SJSA1 (cell line): ENCODE measurements around the gene GNG8. TPM values are rescaled to one million over a fixed set of nuclear protein-coding genes. Genes with fewer than 3 reads are reported as not detected.

Experiments
- DNase-seq, 2 experiments: peaks; one replicate each; pipeline ENCODE4 v3.0.0-alpha.2; 2015 to 2020; ENCODE audit warnings: low spot score in 2 of 2, low read depth in 1 of 2
- H3K27ac ChIP-seq: fragments of 250-450 bp; sonication (Bioruptor Pico); 2 replicates; pipeline ENCODE4 v1.5.1; 2020; ENCODE audit warnings: mild to moderate bottlenecking, moderate library complexity
- H3K27me3 ChIP-seq: fragments of 250-450 bp; sonication (Bioruptor Pico); replicated peaks from 2 replicates; pipeline ENCODE4 v1.5.1; 2020; ENCODE audit warnings: mild to moderate bottlenecking, moderate library complexity
- H3K36me3 ChIP-seq: fragments of 250-450 bp; sonication (Bioruptor Pico); 2 replicates; pipeline ENCODE4 v1.5.1; 2020; ENCODE audit warnings: mild to moderate bottlenecking
- H3K4me1 ChIP-seq: fragments of 250-450 bp; sonication (Bioruptor Pico); replicated peaks from 2 replicates; pipeline ENCODE4 v1.6.1; 2021; ENCODE audit warnings: mild to moderate bottlenecking
- H3K4me3 ChIP-seq: fragments of 250-450 bp; sonication (Bioruptor Pico); 2 replicates; pipeline ENCODE4 v1.5.1; 2020; ENCODE audit warnings: mild to moderate bottlenecking
- H3K9me3 ChIP-seq: fragments of 250-450 bp; sonication (Bioruptor Pico); replicated peaks from 2 replicates; pipeline ENCODE4 v1.5.1; 2020; ENCODE audit warnings: mild to moderate bottlenecking
- total RNA-seq: library from RNA; depleted of rRNA; stranded (reverse); fragments of >200 nt; shearing (Covaris generic); gene quantifications from 2 replicates; pipeline ENCODE4 v1.2.3, GENCODE V29; 2014

The GNG8 gene
- total RNA-seq, 1 experiment from 2014 or later: not detected

DNA sequence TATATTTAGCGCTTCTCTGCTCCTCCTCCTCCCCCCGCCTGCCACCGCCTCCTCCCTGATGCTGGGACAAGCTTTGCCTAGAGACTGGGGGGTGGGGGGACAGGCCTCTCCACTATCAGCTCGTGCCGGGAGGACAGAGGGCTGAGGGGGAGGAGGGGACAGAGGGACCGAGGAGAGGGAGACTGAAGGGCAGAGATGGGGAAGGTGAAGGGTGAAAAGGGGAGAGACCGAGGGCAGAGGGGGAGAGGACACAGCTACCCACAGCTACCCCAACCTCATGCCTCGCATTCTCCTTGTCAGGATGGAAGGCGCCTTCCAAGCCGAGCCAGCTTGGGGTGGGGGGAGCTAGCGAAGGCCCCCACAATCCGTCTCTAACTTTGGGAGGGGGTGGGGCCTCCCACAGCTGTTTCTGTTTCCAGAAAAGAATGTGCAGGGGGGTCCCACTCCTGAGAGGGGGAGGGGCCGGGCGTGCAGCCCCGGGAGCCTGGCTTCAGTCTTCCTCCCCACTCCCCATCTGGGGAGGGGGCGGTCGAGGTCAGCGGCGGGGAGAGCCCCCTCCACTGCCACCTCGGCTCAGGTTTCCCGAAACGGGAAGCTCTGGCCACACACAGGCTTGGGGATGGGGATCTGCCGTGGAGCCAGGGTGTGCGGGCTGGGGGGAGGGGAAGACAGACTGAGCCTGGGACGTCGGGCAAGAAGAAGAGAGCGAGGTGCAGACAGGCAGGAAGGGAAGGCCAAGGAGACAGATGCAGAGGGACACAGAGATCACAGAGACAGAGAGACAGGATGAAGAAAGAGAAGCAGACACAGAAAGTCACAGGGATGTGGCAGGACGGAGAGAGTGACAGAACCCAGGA is 23.4 kb upstream of the GNG8 start:
- Histone ChIP-seq H3K27ac (no peak overlapping the region), H3K4me1 (peaks cover 21% of the 10 kb centered on the region), H3K9me3 (no peaks in the 10 kb centered on the region), H3K27me3 (no peaks in the 10 kb centered on the region; the same call in 1 of the 2 replicates), H3K4me3 (no peak overlapping the region), H3K36me3 (no peaks in the 10 kb centered on the region)
- no peak for DNase-seq

DNA sequence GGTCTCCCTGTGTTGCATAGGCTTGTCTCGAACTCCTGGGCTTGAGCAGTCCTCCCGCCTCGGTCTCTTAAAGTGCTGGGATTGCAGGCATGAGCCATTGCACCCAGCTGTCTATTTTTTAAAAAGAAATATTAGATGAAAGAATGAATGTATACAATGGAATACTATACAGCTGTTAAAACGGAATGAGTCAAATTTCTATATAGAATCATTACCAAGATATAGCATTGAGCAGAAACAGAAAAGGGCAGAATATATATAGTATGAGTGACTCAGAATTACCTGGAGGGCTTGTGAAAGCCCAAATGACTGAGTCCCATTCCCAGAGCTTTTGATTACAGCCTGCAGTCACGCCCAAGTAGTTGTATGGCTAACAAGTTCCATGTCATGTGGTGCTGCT is 20.5 kb upstream of the GNG8 start:
- Histone ChIP-seq H3K27ac (no peak overlapping the region), H3K27me3 (no peaks in the 10 kb centered on the region; the same call in 1 of the 2 replicates), H3K4me1 (peaks cover 18% of the 10 kb centered on the region), H3K9me3 (no peaks in the 10 kb centered on the region), H3K4me3 (no peak overlapping the region), H3K36me3 (no peaks in the 10 kb centered on the region)
- DNase-seq: no peak

DNA sequence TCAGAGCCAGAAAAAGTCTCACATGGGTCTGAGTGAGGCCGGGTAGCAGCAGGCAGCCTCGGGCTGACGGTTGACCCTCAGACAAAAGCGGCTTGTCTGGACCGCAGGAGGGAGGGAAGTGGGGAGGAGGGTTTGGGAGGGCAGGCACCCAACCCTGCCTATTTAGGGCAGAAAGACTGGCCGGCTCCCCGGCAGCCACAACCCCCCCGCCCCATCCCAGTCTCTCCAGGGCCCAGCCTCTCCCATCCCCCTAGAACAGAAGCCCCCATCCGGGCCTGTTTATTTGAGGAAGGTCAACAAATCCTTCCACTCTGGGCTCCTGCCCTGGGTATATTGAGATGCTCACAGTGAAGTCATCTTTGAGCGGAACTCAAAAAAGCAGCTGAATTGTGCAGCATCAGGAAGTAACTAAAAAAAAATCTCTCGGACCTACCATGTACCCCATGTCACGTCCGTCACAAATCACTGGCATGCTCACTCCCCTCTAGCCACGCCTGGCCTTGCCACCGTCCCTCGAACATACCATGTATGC is 18.7 kb upstream of the GNG8 start:
- Histone ChIP-seq H3K27ac (no peak overlapping the region), H3K27me3 (no peaks in the 10 kb centered on the region), H3K36me3 (no peaks in the 10 kb centered on the region), H3K4me3 (no peak overlapping the region), H3K9me3 (no peaks in the 10 kb centered on the region), H3K4me1 (peaks cover 5% of the 10 kb centered on the region)
- no peak for DNase-seq

DNA sequence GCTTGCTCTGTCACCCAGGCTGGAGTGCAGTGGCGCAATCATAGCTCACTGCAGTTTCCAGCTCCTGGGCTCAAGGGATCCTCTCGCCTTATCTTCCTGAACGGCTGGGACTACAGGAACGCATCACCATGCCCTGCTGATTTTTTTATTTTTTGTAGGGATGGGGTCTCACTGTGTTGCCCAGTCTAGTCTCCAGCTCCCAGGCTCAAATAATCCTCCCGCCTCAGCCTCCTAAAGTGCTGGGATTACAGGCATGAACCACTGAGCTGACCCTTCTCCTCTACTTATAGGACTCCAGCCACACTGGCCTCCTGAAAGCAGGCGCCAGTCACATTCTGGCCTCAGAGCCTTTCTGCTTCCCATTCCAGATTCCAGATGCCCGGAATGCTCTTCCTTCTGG is 14.4 kb upstream of the GNG8 start:
- no peaks in the 10 kb centered on the region for H3K36me3 ChIP-seq
- H3K4me3 ChIP-seq: no peak overlapping the region
- H3K4me1 ChIP-seq: no peaks in the 10 kb centered on the region
- no peaks in the 10 kb centered on the region for H3K9me3 ChIP-seq
- H3K27ac ChIP-seq: no peak overlapping the region
- DNase-seq: no peak
- no peaks in the 10 kb centered on the region for H3K27me3 ChIP-seq

DNA sequence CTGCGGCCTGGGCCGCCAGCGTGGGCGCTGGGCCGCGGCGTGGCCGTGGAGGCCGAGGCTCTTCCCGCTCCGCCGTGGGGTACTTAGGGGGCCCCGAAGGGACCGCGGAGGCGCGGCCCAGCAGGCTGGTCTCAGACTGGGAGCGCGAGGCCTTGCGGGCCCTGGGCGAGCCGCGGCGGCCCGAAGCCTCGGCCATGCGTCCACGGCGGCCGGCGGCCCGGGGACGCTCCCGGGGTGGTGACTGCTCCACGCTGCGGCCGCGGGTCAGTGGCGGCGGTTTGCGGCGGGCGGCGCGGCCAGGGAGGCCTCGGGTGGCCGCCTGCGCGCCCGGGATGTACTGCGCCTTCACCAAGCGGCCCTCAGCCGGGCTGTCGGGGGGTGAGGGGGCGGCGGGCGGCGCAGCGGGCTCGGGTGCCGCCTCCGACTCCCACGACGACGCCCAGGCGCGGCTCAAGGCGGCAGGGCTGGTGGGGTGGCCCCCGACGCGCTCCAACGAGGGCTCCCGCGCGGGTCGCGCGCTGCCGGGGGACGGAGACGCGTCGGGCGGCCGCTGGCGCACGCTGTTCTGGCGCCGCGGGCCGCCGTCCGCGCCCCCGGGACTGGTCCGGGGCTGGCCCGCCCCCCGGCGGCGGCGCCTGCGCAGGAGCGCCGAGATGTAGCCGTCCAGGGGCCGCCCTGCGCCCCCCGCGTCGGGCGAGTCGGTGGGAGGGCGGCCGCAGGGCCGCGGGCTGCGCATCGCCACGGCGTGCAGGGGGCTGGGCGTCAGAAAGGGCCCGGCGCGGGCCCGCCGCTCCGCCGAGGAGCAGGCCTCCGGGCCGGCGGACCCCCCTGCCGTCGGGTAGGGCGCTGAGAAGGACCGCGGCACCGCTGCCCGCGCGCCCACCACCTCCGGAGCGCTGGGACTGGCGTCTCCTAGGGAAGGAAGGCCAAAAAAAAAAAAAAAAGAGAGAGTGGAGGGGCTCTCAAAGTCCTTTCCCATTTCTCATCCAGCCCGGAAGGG is 13.3 kb upstream of the GNG8 start:
- H3K27me3 ChIP-seq: no peaks in the 10 kb centered on the region
- no peaks in the 10 kb centered on the region for H3K9me3 ChIP-seq

DNA sequence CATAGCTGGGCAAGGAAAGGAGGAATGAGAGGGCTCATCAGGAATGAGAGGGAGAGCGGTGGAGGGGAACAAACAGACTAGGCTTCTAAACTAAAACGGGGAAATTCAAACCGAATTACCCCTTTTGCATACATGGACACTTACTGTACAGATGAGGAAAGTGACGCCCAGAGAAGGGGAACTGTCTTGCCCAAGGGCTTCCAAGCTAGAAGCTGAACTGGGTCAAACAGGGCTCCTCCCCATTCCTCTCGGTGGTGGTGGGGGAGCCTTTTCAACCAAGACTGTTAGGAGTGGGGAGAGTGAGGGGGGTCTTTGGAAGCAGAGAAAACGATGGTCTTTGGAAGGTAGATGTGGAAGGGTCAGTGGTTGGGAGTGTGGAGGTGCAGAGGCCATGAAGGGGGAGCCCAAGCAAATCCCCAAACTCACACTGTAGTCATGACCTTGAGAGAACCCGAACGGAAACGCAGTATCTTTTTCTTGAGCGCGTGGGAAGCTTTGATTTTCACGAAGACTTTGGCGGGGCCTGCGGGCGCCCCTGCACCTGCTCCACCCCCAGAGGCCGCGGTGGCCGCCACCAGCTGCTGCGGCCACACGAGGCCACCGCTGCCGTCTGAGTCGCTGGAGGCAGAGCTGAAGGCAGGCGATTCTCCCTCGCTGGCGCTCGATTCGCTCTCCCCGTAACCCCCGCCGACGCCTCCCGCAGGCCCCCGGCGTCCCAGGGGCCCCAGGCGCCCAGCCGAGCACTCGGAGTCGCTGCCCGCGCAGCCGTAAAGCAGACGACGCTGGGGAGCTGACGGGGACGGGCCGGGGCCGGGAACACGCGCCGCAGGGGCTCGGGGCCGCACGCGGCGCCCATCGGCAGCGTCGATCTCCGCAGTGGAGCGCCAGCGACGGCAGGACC is 12.3 kb upstream of the GNG8 start:
- no peak for DNase-seq
- Histone ChIP-seq H3K27ac (no peak overlapping the region), H3K27me3 (no peaks in the 10 kb centered on the region), H3K4me1 (no peaks in the 10 kb centered on the region), H3K9me3 (no peaks in the 10 kb centered on the region), H3K36me3 (no peaks in the 10 kb centered on the region), H3K4me3 (no peak overlapping the region)

More for the DNA sequence above, 13.3 kb upstream of the GNG8 start:
- Histone ChIP-seq H3K4me1 (no peaks in the 10 kb centered on the region), H3K4me3 (no peak overlapping the region), H3K36me3 (no peaks in the 10 kb centered on the region), H3K27ac (no peak overlapping the region)
- no peak for DNase-seq

DNA sequence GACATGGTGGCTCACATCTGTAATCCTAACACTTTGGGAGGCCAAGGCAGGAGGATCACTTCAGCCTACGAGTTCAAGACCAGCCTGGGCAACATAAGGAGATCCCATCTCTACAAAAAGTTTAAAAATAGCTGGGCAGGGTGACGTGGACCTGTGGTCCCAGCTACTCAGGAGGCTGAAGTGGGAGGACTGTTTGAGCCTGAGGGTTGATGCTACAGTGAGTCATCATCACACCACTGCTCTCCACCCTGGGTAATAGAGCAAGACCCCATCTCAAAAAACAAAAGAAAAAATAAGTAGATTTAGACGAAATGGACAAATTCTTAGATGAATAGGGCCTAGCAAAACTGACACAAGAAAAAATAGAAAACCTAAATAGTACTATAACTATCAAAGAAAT is 10.4 kb upstream of the GNG8 start:
- H3K4me3 ChIP-seq: no peak overlapping the region
- DNase-seq: no peak
- H3K9me3 ChIP-seq: no peaks in the 10 kb centered on the region
- no peaks in the 10 kb centered on the region for H3K27me3 ChIP-seq
- H3K27ac ChIP-seq: no peak overlapping the region
- H3K4me1 ChIP-seq: no peaks in the 10 kb centered on the region
- H3K36me3 ChIP-seq: no peaks in the 10 kb centered on the region

DNA sequence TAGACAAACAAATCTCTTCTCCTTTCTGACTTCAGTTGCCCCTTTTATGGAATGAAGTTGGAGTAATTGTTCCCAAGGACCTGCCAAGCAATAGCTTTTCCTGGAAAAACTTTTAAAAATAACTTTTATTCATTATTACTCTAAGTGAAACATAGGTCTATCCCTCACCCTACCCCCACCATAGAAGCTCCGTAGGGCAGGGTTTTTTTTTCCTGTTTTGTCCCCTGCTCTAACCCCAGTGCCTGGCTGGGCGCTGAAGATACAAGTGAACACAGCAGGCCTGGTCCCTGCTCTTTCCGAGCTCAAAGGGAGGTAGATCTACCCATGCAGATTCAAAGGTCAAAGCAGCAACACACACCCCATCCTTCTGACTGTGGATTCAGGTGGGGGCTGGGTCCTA is 8.7 kb upstream of the GNG8 start:
- H3K9me3 ChIP-seq: no peaks in the 10 kb centered on the region

DNA sequence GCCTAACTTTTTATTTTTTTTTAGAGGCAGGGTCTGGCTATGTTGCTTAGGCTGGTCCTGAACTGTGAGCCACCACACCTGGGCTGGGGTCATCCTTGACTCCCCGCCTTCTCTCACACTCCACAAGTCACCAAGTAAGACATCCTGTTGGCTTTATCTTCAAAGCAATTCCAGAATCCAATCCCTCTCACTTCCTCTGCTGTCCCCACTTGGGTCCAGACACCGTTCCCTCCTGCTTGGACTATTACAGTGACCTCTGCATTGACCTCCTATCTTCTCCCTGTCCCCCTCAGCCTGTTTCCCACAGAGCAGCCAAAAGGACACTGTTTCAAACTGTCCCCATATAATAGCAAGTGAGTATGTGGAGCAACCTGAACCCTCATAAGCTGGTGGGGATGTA is 4.7 kb upstream of the GNG8 start:
- no peak overlapping the region for H3K4me3 ChIP-seq
- H3K27ac ChIP-seq: no peak overlapping the region
- no peaks in the 10 kb centered on the region for H3K36me3 ChIP-seq
- peaks cover 22% of the 10 kb centered on the region for H3K4me1 ChIP-seq
- H3K27me3 ChIP-seq: no peaks in the 10 kb centered on the region
- H3K9me3 ChIP-seq: no peaks in the 10 kb centered on the region
- DNase-seq: no peak

More for the DNA sequence above, 8.7 kb upstream of the GNG8 start:
- Histone ChIP-seq H3K27ac (no peak overlapping the region), H3K4me1 (peaks cover 5% of the 10 kb centered on the region), H3K4me3 (no peak overlapping the region), H3K36me3 (no peaks in the 10 kb centered on the region), H3K27me3 (no peaks in the 10 kb centered on the region)
- no peak for DNase-seq

DNA sequence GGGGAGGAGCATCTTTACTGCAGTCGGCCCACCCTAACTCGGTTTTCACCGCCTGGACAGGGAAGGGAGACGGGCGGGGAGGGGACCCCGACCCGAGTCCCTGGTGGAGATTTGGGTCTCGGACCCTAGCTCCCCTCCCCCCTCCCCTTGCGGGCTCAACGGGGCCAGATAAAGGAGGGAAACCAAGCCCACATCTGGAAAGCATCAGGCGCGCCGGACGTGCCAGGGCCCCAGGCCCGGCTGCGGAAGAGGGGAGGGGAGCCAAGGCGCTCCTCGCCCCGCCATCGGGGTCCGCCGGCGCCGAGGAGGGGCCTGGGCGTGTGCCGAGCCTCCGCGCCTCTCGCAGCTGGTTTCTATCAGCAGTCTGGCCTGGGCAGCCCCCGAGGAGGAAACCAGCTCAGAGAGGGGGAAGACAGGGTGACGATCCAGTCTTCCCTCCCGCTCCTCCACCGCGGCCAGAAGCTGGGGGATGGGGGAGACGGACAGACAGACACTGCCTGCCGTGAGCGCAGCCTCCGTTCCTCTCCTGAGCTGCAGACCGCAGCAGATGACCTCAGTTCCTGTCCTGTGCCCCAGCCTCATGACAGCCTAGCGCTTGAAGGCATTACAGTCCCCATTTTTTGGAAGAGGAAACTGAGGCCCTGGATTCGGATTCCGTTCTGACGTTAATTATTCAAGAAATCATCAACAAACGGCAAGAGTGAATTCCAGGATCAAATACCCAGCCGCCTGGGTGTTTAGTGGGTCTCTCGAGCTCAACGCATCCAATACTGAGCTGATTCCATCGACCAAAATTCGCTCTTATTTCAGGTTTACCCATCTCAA is 3.6 kb upstream of the GNG8 start:
- Histone ChIP-seq H3K36me3 (no peaks in the 10 kb centered on the region), H3K9me3 (no peaks in the 10 kb centered on the region), H3K27me3 (peaks cover 5% of the 10 kb centered on the region; the same call in 1 of the 2 replicates), H3K27ac (0 out of 2 replicates have a peak overlapping the region, but pooled peaks have one; percentile 10), H3K4me1 (peaks cover 24% of the 10 kb centered on the region), H3K4me3 (peak overlapping the region; percentile 42)
- DNase-seq: peak; percentile 71 to 74

DNA sequence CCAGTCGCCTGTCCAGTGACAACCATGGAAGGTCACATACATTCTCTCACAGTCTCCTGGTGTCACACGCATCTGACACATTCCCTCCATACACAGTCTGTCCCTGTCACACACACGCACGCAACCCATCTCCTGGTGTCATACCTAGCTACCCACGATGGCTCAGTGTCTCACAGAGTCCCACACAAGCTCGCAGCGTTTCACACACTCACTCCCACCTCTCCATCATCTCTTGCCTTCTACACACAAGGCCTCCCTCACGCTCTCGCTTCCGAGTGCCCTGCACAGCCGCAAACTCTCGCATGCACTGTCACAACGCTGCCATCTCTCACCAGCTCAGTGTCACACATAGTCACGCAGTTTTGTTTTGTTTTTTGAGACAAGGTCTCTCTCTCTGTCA is 1.2 kb upstream of the GNG8 start:
- H3K9me3 ChIP-seq: no peaks in the 10 kb centered on the region
- H3K4me3 ChIP-seq: no peak overlapping the region
- no peak overlapping the region for H3K27ac ChIP-seq
- DNase-seq: no peak
- no peaks in the 10 kb centered on the region for H3K36me3 ChIP-seq
- H3K27me3 ChIP-seq: peaks cover 5% of the 10 kb centered on the region; the same call in 1 of the 2 replicates
- H3K4me1 ChIP-seq: peaks cover 32% of the 10 kb centered on the region

DNA sequence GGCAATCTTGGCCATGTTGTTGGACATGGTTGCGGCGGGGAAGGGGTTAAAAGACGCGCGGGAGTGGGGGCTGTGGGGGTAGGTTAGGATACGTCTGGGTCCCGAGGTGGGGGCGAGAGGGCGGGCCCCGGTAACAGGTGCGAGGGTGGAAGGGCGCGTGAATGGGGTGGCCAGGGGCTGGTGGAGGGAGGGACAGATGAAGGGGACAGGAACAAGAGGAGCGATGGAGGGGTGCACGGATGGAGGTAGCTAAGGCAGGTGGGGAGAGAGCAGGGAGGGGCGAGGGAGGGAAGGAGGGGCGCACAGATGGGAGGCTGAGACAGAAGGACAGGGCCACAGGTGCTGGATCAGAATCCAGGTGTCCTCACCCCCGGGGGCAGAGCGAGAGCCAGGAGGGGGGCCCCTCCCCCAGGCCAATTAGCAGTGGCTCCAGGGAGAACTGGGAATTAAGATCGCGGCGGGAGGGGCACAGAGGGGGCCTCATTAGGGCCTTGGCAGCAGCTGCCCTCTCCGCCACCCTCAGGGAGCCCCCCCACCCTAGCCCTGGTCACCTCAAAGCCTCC is 1.3 kb downstream of the GNG8 start:
- DNase-seq: no peak
- peaks cover 27% of the 10 kb centered on the region for H3K4me1 ChIP-seq
- no peaks in the 10 kb centered on the region for H3K36me3 ChIP-seq
- peaks cover 5% of the 10 kb centered on the region; the same call in 1 of the 2 replicates for H3K27me3 ChIP-seq
- no peaks in the 10 kb centered on the region for H3K9me3 ChIP-seq
- no peak overlapping the region for H3K27ac ChIP-seq
- H3K4me3 ChIP-seq: 0 out of 2 replicates have a peak overlapping the region, but pooled peaks have one; percentile 15
